GM10847 (cell line): ENCODE measurements around the gene DNAJB12.

Source experiments
- POLR2A ChIP-seq: IDR thresholded peaks from 2 replicates; pipeline ENCODE4 v1.6.1; 2011; ENCODE audit not compliant: insufficient read length; ENCODE audit errors: extremely low read depth

DNAJB12 gene

DNA sequence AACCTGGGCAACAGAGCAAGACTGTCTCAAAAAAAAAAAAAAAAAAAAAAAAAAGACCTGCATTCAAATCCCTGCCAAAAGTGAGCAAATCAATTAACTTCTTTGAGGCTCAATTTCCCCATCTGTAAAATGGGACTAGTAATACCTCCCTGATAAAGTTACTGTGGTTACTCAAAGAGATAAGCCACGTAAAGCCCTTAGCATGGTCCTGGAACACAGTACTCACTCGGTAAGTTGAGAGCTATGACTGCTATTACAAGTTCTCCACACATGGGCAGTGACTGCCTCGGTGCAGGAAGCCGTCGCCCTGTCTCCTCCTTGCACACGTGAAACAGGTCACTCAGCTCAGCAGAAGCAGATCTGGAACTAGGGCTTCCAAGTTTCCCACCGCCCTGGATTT is 43.1 kb downstream of the DNAJB12 start:
- no peak for TF ChIP-seq POLR2A

DNA sequence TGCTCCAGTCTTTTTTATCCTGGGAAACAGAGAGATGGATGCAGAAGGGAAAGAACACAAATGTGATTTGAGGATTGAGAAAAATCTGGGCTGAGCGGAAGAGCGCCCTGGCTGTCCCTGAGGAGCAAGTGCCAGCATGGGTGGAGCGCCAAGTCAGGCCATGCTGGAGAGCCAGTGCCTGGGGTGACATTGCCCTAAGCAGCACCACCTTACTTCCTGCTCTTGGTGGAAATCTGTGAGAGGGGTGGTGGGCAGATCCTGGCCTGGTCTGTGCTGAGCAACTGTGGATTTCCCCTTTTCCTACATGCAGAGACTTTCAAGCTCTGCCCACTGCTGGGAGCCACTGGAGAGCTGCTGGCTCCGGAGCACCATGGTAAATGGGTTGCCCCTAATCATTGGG is 44.1 kb downstream of the DNAJB12 start:
- TF ChIP-seq POLR2A: no peak

DNA sequence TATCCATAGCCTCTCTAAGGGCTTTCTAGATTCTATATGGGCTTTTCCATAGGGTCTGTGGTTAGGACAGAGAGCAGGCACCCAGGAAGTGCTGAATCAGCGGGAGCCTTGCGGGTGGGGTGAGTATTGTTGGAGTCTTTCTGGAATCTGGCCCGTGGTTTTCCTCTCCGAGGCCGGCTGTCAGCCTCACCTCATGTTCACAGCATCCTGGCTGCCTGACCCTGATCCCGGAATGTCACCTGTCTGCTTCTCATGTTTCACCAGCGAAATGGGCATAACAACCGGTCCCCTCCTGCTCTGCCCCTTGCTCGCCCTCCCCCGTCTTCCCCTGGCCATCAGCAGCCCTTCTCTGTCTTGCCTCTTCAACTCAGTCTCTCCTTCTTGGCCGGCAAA is 44.5 kb downstream of the DNAJB12 start:
- TF ChIP-seq POLR2A: no peak

DNA sequence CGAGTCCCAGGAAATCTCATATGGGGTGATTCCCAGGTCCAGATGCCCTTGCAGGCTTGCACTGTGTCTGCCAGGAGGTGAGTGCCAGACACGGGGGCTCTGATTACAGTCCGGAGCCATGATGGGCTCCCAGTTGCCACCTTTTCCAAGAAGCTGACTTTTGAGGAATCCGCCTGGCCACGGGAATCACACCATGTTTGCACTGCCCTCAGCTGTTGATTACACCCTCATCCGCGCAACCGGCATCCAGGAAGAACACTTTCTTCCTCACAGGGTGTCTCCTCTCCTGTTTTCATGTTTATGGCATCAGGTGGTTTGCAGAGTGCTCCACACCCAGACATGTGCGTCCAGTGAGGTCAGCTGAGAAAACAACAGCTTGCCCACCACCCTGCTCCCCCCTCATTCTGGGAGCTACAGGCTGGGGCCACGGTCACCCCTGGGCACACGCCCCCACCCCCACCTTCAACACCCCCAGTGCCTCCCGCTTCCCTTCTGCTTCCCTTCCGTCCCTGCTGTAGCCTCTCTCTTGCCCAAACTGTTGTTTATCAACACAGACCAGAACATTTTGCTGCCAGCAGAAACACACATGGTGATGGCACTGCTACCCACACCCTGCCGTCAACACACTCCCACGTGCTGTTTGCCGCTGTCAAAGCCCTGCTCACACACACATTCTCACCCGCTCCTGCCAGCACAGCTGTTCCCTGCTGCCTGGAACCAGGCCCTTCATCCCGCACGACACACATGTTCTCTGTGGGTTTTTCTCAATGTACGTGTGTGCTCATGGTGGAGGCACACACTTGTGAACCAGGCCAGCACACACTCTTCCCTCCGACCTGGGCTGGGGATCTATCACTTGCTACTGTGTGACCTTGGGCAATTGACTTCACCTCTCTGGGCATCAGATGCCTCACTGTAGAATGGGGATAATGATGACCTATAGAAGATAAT is 45.2 kb downstream of the DNAJB12 start:
- TF ChIP-seq POLR2A: no peak

DNA sequence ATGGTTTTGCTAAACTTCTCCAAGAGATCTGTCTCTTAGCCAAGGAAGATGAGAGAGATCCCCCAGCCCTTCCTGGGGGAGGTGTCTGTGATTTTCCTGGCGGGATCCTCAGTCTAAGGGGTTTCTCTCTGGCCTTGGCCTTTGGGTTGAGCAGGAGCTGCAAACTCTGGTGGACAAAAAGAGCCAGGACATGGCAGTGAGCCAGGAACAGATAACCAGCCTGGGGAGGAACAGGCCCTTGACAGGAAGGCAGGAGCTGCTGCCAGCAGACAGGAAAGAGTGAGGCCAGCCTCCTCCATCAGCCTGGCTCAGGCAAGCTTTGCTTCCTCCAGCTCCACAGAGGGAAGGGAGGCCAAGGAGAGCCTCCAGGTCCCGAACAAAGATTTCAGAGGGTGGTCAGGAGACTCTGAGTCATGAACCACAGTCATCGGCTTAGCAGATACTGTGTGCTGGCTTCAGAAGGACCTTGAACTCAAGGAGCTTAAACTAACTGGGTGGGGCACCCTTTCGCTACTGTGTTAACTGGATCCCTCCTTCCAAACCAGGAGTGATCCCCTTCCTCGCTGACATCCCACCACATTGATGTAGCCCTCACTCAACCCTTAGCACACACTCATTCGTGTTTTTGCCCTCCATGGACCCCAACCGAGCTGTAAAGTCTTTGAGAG is 46.3 kb downstream of the DNAJB12 start:
- TF ChIP-seq POLR2A: no peak

DNA sequence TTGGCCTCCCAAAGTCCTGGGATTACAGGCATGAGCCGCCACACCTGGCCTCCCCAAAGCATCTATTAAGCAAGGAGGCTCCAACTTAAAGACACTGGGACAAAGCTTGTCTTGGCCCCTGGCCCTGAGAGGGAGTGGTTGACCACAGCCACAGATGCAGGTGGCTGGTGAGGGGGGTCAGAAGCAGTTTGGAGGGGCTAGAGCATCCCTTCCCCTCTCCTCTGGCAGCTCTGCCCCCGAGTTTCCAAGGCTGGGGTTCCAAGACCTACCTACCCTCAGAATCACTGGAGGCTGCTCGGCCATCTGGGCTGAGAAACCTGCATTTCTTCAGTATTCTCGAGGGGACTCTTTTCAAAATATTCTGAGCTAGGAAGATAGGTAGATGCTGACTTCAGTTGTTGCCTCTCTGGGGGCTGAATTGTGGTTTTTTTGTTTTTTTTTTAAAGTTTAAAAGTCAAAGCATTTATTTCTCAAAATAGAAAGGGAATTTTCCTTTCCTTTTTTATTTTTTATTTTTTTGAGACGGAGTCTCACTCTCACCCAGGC is 48.4 kb downstream of the DNAJB12 start:
- TF ChIP-seq POLR2A: no peak

GRCh38 chr10:72303424-72304128 is 51.1 kb downstream of the DNAJB12 start:
- no peak for TF ChIP-seq POLR2A

- no peak for TF ChIP-seq POLR2A
Measured at GRCh38 chr10:72298592-72299519, 55.9 kb downstream of the DNAJB12 start.

GRCh38 chr10:72297805-72298591 is 56.7 kb downstream of the DNAJB12 start:
- peak; percentile 91 for TF ChIP-seq POLR2A

DNA sequence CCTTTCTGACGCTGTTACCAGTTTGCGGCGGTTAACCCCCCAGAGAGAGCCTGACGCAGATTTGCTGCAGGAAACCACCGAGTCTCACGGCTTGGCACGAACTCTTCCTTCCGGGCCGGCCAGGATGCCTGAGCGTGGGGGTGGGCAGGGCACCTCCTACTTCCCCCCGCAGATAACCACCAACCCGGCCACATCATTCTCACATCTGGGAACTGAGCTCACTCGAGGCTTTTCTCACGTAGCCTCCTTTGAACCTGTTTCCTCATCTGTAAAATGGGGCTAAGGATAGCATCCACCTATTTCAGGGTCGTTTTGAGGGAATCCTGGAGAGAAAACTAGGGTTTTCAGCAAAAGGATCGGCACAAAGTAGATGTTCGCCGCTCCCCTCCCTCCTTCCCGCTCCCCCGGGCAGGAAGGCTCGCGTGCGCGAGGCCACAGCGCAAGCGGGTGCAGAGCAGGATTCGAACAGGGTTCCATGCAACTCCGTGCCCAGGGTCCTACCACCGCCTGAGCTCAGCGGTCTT is 57.4 kb downstream of the DNAJB12 start:
- no peak for TF ChIP-seq POLR2A

- TF ChIP-seq POLR2A: peak; percentile 57
Measured at GRCh38 chr10:72296829-72297280, 57.9 kb downstream of the DNAJB12 start.

DNA sequence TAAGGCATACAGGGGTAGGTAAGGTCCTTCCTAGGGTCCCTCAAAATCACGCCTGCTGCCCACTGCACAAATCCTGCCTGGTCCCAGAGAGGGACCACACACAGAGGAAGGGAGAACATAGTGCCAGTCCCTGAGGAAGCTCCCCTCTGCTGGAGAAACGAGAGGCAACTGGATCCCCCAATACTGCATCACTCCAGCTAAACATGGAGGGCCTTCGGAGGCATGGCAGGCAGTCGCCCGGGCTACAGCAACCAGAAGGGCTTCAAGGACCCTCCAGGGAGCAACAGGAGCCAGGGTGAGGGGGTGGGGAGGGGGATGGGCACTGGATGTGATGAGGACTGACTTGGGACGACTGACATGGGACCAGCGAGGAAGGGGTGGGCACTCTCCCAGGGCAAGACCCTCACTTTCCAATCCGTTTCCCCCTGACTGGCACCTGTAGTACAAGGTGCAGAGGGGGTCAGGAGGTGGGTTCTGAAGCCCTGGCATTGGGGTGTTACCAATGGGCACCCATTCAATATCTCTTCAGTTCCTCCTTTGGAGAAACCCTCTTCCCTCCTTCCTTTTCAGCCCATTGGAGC is 59.3 kb downstream of the DNAJB12 start:
- no peak for TF ChIP-seq POLR2A

- TF ChIP-seq POLR2A: no peak
Measured at GRCh38 chr10:72292223-72292691, 62.5 kb downstream of the DNAJB12 start.
